H1 (cell line): ENCODE data around the gene SEC61A1. TPM values are rescaled to one million over a fixed set of nuclear protein-coding genes. Genes with fewer than 3 reads are reported as not detected.

Source experiments
- CTCF ChIA-PET: fragments of 300-600 bp; sonication (Branson Sonifier 250); formaldehyde crosslinking; loops from one replicate; lab custom pipeline; 2021; ENCODE audit not compliant: partially characterized antibody; lab: Charles Lee
- POLR2A ChIA-PET: fragments of 300-600 bp; sonication (Branson Sonifier 250); formaldehyde crosslinking; loops from one replicate; lab custom pipeline; 2021; ENCODE audit warnings: inconsistent platforms; ENCODE audit not compliant: partially characterized antibody; lab: Charles Lee
- DNase-seq, 2 experiments: peaks; one replicate each; pipeline versions ENCODE4 v3.0.0 to v3.0.0-alpha.2; 2010 to 2022; ENCODE audit warnings: low spot score in 2 of 2, low read depth in 1 of 2, mixed read lengths in 1 of 2
- FAIRE-seq: peaks from 2 replicates; lab custom pipeline; 2011; peaks lifted over from hg19 to GRCh38; lab: Jason Lieb, UNC
- H2AFZ ChIP-seq: 2 replicates; pipeline ENCODE4 v1.8.1; 2012; ENCODE audit warnings: low read length, inconsistent platforms
- H2AK5ac ChIP-seq: 2 replicates; pipeline ENCODE4 v1.6.1; 2013; ENCODE audit warnings: low read depth, low read length
- H2BK120ac ChIP-seq: replicated peaks from 2 replicates; pipeline ENCODE3; 2013; ENCODE audit warnings: low read depth, low read length, inconsistent platforms
- H2BK12ac ChIP-seq: 2 replicates; pipeline ENCODE4 v1.6.1; 2013; ENCODE audit warnings: low read depth, low read length
- H2BK15ac ChIP-seq: 2 replicates; pipeline ENCODE4 v1.6.1; 2013; ENCODE audit warnings: low read length
- H2BK20ac ChIP-seq: 2 replicates; pipeline ENCODE4 v1.6.1; 2013; ENCODE audit warnings: low read length
- H2BK5ac ChIP-seq: 2 replicates; pipeline ENCODE4 v1.6.1; 2013; ENCODE audit warnings: low read depth, low read length
- H3K14ac ChIP-seq: 2 replicates; pipeline ENCODE4 v1.6.1; 2013; ENCODE audit warnings: inconsistent platforms; ENCODE audit not compliant: insufficient read length
- H3K18ac ChIP-seq: 2 replicates; pipeline ENCODE4 v1.6.1; 2013; ENCODE audit warnings: low read length; ENCODE audit errors: extremely low read depth
- H3K23ac ChIP-seq: 2 replicates; pipeline ENCODE4 v1.6.1; 2013; ENCODE audit warnings: inconsistent platforms; ENCODE audit not compliant: insufficient read length
- H3K23me2 ChIP-seq: 2 replicates; pipeline ENCODE4 v1.6.1; 2013; ENCODE audit warnings: low read depth, low read length
- H3K27ac ChIP-seq: 2 replicates; pipeline ENCODE4 v1.6.1; 2011; ENCODE audit warnings: low read depth, low read length, inconsistent platforms
- H3K27me3 ChIP-seq, 4 experiments: replicated peaks in 1 of 4; 1 replicate in 1 of 4; 2 replicates in 3 of 4; pipeline versions ENCODE4 v1.6.1 to v1.8.1; 2011 to 2013; ENCODE audit warnings: low read length in 3 of 4, mild to moderate bottlenecking in 3 of 4, inconsistent platforms in 2 of 4, mixed read lengths in 2 of 4, moderate library complexity in 1 of 4; ENCODE audit not compliant: control insufficient read depth in 3 of 4, insufficient read depth in 3 of 4; ENCODE audit errors: extremely low read depth in 1 of 4
- H3K36me3 ChIP-seq, 4 experiments: 2 replicates each; pipeline versions ENCODE4 v1.6.1 to v1.8.1; 2011 to 2013; ENCODE audit warnings: mild to moderate bottlenecking in 4 of 4, low read length in 3 of 4, moderate library complexity in 2 of 4, control low read depth in 1 of 4, inconsistent platforms in 1 of 4; ENCODE audit not compliant: insufficient read depth in 4 of 4, control insufficient read depth in 2 of 4
- H3K4ac ChIP-seq: replicated peaks from 2 replicates; pipeline ENCODE3; 2013; ENCODE audit warnings: low read length, low read depth, mixed read lengths, inconsistent platforms; ENCODE audit not compliant: insufficient read length
- H3K4me1 ChIP-seq, 4 experiments: replicated peaks in 1 of 4; 1 replicate in 1 of 4; 2 replicates in 3 of 4; pipeline versions ENCODE4 v1.6.1 to v1.8.1; 2011 to 2013; ENCODE audit warnings: low read length in 3 of 4, inconsistent platforms in 2 of 4, mixed read lengths in 1 of 4; ENCODE audit not compliant: insufficient read depth in 4 of 4, control insufficient read depth in 3 of 4
- H3K4me2 ChIP-seq, 2 experiments: 2 replicates each; pipeline versions ENCODE4 v1.6.1 to v1.8.1; 2011 to 2013; ENCODE audit warnings: low read depth in 2 of 2, low read length in 2 of 2, control low read depth in 1 of 2, inconsistent platforms in 1 of 2, mild to moderate bottlenecking in 1 of 2; ENCODE audit not compliant: insufficient read depth in 1 of 2
- H3K4me3 ChIP-seq, 4 experiments: fragments of 200-600, 300-600 bp in 1 of 4; sonication (generic), shearing (Covaris generic), sonication (Bioruptor Twin) in 1 of 4; 2 replicates each; pipeline versions ENCODE4 v1.5.1 to v1.8.1; 2011 to 2016; ENCODE audit warnings: low read length in 4 of 4, low read depth in 3 of 4, control low read depth in 2 of 4, inconsistent platforms in 2 of 4, mild to moderate bottlenecking in 2 of 4, mixed read lengths in 1 of 4, moderate library complexity in 1 of 4; ENCODE audit not compliant: insufficient read depth in 2 of 4; ENCODE audit errors: extremely low read depth in 1 of 4
- H3K56ac ChIP-seq: replicated peaks from 2 replicates; pipeline ENCODE3; 2013; ENCODE audit warnings: low read depth, mild to moderate bottlenecking, mixed read lengths, low read length, inconsistent platforms; ENCODE audit not compliant: insufficient read length
- H3K79me1 ChIP-seq: 2 replicates; pipeline ENCODE4 v1.6.1; 2013; ENCODE audit warnings: low read depth, low read length, control low read depth
- H3K79me2 ChIP-seq, 2 experiments: 2 replicates each; pipeline versions ENCODE4 v1.6.1 to v1.8.1; 2012 to 2013; ENCODE audit warnings: low read length in 2 of 2, mild to moderate bottlenecking in 2 of 2, inconsistent platforms in 1 of 2; ENCODE audit not compliant: insufficient read depth in 2 of 2, control insufficient read depth in 1 of 2
- H3K9ac ChIP-seq, 4 experiments: replicated peaks in 1 of 4; 1 replicate in 1 of 4; 2 replicates in 3 of 4; pipeline versions ENCODE4 v1.6.1 to v1.8.1; 2011 to 2013; ENCODE audit warnings: low read depth in 3 of 4, low read length in 3 of 4, control low read depth in 2 of 4, mild to moderate bottlenecking in 2 of 4, moderate library complexity in 2 of 4, inconsistent platforms in 1 of 4; ENCODE audit errors: extremely low read depth in 1 of 4
- H3K9me3 ChIP-seq, 2 experiments: 2 replicates each; pipeline versions ENCODE4 v1.6.1 to v1.8.1; 2012 to 2013; ENCODE audit warnings: mild to moderate bottlenecking in 2 of 2, moderate library complexity in 2 of 2, control low read depth in 1 of 2, inconsistent platforms in 1 of 2, low read depth in 1 of 2, low read length in 1 of 2, mixed read lengths in 1 of 2; ENCODE audit not compliant: insufficient read depth in 2 of 2
- H4K20me1 ChIP-seq, 2 experiments: replicated peaks in 1 of 2; 2 replicates each; pipeline versions ENCODE3 to v1.8.1; 2011 to 2013; ENCODE audit warnings: inconsistent platforms in 2 of 2, low read length in 2 of 2, mild to moderate bottlenecking in 1 of 2; ENCODE audit not compliant: insufficient read depth in 2 of 2, control insufficient read depth in 1 of 2
- H4K5ac ChIP-seq: 2 replicates; pipeline ENCODE4 v1.6.1; 2013; ENCODE audit warnings: low read length, low read depth, mixed read lengths, inconsistent platforms; ENCODE audit not compliant: insufficient read length
- H4K8ac ChIP-seq: 2 replicates; pipeline ENCODE4 v1.8.0; 2013; ENCODE audit warnings: mild to moderate bottlenecking, moderate library complexity, low read length, inconsistent platforms; ENCODE audit not compliant: insufficient read depth; ENCODE audit errors: extremely low read depth
- H4K91ac ChIP-seq: replicated peaks from 2 replicates; pipeline ENCODE3; 2013; ENCODE audit warnings: low read length, mixed read lengths, inconsistent platforms; ENCODE audit not compliant: insufficient read length
- ATF2 ChIP-seq: IDR thresholded peaks from 2 replicates; pipeline ENCODE4 v1.6.1; 2012; ENCODE audit warnings: low read length, inconsistent platforms
- CREB1 ChIP-seq: IDR thresholded peaks from 2 replicates; pipeline ENCODE4 v1.6.1; 2012; ENCODE audit warnings: inconsistent platforms
- EP300 ChIP-seq, 2 experiments: IDR thresholded peaks; 1 replicate in 1 of 2; 2 replicates in 1 of 2; pipeline ENCODE4 v1.6.1; 2011 to 2012; ENCODE audit warnings: low read depth in 2 of 2, low read length in 2 of 2, mild to moderate bottlenecking in 2 of 2, borderline replicate concordance in 1 of 2, inconsistent platforms in 1 of 2, moderate library complexity in 1 of 2
- FOSL1 ChIP-seq: IDR thresholded peaks from 2 replicates; pipeline ENCODE4 v1.6.1; 2011; ENCODE audit warnings: mild to moderate bottlenecking, low read depth, low read length, moderate library complexity; ENCODE audit not compliant: insufficient read depth
- KDM1A ChIP-seq: fragments of 200-600, 300-600 bp; sonication (generic); IDR thresholded peaks from 2 replicates; pipeline ENCODE4 v1.7.1; 2016; ENCODE audit warnings: mild to moderate bottlenecking, low read length, borderline replicate concordance
- KDM4A ChIP-seq: IDR thresholded peaks from one replicate; pipeline ENCODE4 v1.7.1; 2012; ENCODE audit warnings: low read depth, mild to moderate bottlenecking, moderate library complexity, low read length, inconsistent platforms; ENCODE audit not compliant: severe bottlenecking
- MAX ChIP-seq: IDR thresholded peaks from 2 replicates; pipeline ENCODE4 v1.6.1; 2012; ENCODE audit warnings: inconsistent platforms
- RNF2 ChIP-seq: fragments of 200-900, 300-1000 bp; sonication (generic); IDR thresholded peaks from 2 replicates; pipeline ENCODE4 v1.7.1; 2016; ENCODE audit warnings: borderline replicate concordance, low read depth, mild to moderate bottlenecking, antibody characterized with exemption, low read length; ENCODE audit not compliant: poor library complexity, severe bottlenecking; ENCODE audit errors: missing control alignments
- TEAD4 ChIP-seq: IDR thresholded peaks from 2 replicates; pipeline ENCODE4 v1.6.1; 2012; ENCODE audit warnings: low read depth, low read length, inconsistent platforms, mixed read lengths
- whole genome bisulfite sequencing, 2 experiments: shearing (Covaris generic) in 1 of 2; methylation state at CpG; one replicate each; pipeline versions ENCODE4 v1.1.6 to v1.1.7; 2013 to 2015; ENCODE audit warnings: low lambda C conversion rate in 2 of 2, mixed read lengths in 2 of 2, inconsistent platforms in 1 of 2, low coverage in 1 of 2, missing lambda C conversion rate in 1 of 2; ENCODE audit not compliant: insufficient replicate concordance in 2 of 2, insufficient coverage in 1 of 2, insufficient read length in 1 of 2; ENCODE audit errors: extremely low coverage in 1 of 2, missing lambda C conversion rate in 1 of 2; 5-methylcytosine and 5-hydroxymethylcytosine counted together
- polyA plus RNA-seq, 7 experiments: library from polyadenylated mRNA; depleted of rRNA in 3 of 7; stranded (reverse) in 5 of 7; unstranded in 2 of 7; fragments of >200 nt in 5 of 7; fragments of 200-250 nt in 2 of 7; gene quantifications; 1 replicate in 5 of 7; 2 replicates in 1 of 7; 4 replicates in 1 of 7; pipeline versions ENCODE4 v1.2.1 to v1.2.3, GENCODE V29; 2011 to 2013; ENCODE audit warnings: missing spikeins in 2 of 7, mixed read lengths in 2 of 7
- total RNA-seq: library from RNA; stranded (reverse); fragmentation: NEBNext Ultra II Directional; extraction: Animal tissue kit (Norgen Biotek cat#: 25700); gene quantifications from 2 replicates; pipeline ENCODE4 v1.2.1, GENCODE V29; 2021

Gene SEC61A1
- total and polyA plus RNA-seq, 2 of the 8 experiments (the other 6 are each of a cell fraction or from before 2014, with no cell fraction given) = 133 to 165 TPM

- POLR2A ChIA-PET = interaction anchor here (0.8 to 1.5 kb wide), 4 partner anchors 9 to 67 kb away, joined by 3 to 5 read pairs (median 3); partner anchors contain the start of gene SEC61A1
- peaks cover 47 to 93% (median 88%) of the 10 kb centered on the region in 4 experiments for H3K36me3 ChIP-seq
- WGBS, 2 experiments = 99% methylated on average over 9 of the region's 9 CpGs; no CpG with 5 or more reads in 1 of the 2 experiments
- no peak overlapping the region for H2BK12ac ChIP-seq
- H2BK20ac ChIP-seq = no peak overlapping the region
- no peak overlapping the region for H3K18ac ChIP-seq
- FAIRE-seq (no peak), DNase-seq (no peak)
- no peak overlapping the region for H3K4me2 ChIP-seq
- no peak overlapping the region for H3K4ac ChIP-seq
- no peak overlapping the region for H3K23ac ChIP-seq
- H3K9ac ChIP-seq = no peak overlapping the region
- no peaks in the 10 kb centered on the region for H3K79me2 ChIP-seq
- no peak overlapping the region for H3K4me3 ChIP-seq
- no peak overlapping the region for H4K91ac ChIP-seq
- no peak overlapping the region for H3K14ac ChIP-seq
- H2BK5ac ChIP-seq = no peak overlapping the region
- H2BK120ac ChIP-seq = no peak overlapping the region
- no peak for TF ChIP-seq KDM1A
- no peak for TF ChIP-seq TEAD4
- no peak for TF ChIP-seq CREB1
- no peak for TF ChIP-seq FOSL1
- no peak for TF ChIP-seq RNF2
- no peak for TF ChIP-seq ATF2
- no peak for TF ChIP-seq EP300 (IDR thresholded peaks at IDR 0.05; ENCODE audit: borderline replicate concordance in 1 of 2, low read depth in 2 of 2, low read length in 2 of 2)
- no peak for TF ChIP-seq KDM4A
- TF ChIP-seq MAX = no peak
- no peak overlapping the region; the same call in 1 of the 2 replicates for H4K8ac ChIP-seq
- no peaks in the 10 kb centered on the region for H3K9me3 ChIP-seq
- H2BK15ac ChIP-seq = no peak overlapping the region
- H3K27ac ChIP-seq = no peak overlapping the region
- no peak overlapping the region for H2AFZ ChIP-seq
- peaks cover 9 to 23% of the 10 kb centered on the region in 2 experiments for H4K20me1 ChIP-seq
- no peaks in the 10 kb centered on the region for H3K27me3 ChIP-seq
- no peaks in the 10 kb centered on the region for H3K4me1 ChIP-seq
- no peak overlapping the region for H4K5ac ChIP-seq
- H3K79me1 ChIP-seq = peaks cover 3% of the 10 kb centered on the region; the same call in 1 of the 2 replicates
- H3K23me2 ChIP-seq = no peaks in the 10 kb centered on the region
- CTCF ChIA-PET = interaction anchor here (0.6 to 7.1 kb wide), 12 partner anchors 9 to 320 kb away, joined by 3 to 62 read pairs (median 3); partner anchors contain the start of gene SEC61A1
- no peak overlapping the region for H3K56ac ChIP-seq
- no peak overlapping the region for H2AK5ac ChIP-seq
Measured at GRCh38 chr3:128066676-128067075, 14.4 kb downstream of the SEC61A1 start.
